H1 (cell line): ENCODE results near the gene TMEM63A. TPM values are rescaled to one million over a fixed set of nuclear protein-coding genes. Genes with fewer than 3 reads are reported as not detected.

Experiments
- BRCA1 ChIP-seq: IDR thresholded peaks from 2 replicates; pipeline ENCODE4 v1.6.1; 2012; ENCODE audit warnings: low read depth, low read length, improper control_type of control experiment
- CHD2 ChIP-seq: IDR thresholded peaks from 2 replicates; pipeline ENCODE4 v1.6.1; 2012; ENCODE audit warnings: low read length, improper control_type of control experiment
- POLR2AphosphoS5 ChIP-seq: IDR thresholded peaks from 2 replicates; pipeline ENCODE4 v1.6.1; 2011; ENCODE audit warnings: low read depth, low read length
- POU5F1 ChIP-seq: IDR thresholded peaks from 2 replicates; pipeline ENCODE4 v1.6.1; 2011; ENCODE audit warnings: low read depth, mild to moderate bottlenecking, low read length, moderate library complexity
- SRF ChIP-seq: IDR thresholded peaks from 2 replicates; pipeline ENCODE4 v1.6.1; 2011; ENCODE audit warnings: mild to moderate bottlenecking, low read depth, low read length, moderate library complexity
- YY1 ChIP-seq: IDR thresholded peaks from 2 replicates; pipeline ENCODE4 v1.6.1; 2011; ENCODE audit warnings: low read depth, mild to moderate bottlenecking, low read length
- polyA plus RNA-seq, 7 experiments: library from polyadenylated mRNA; depleted of rRNA in 3 of 7; stranded (reverse) in 5 of 7; unstranded in 2 of 7; fragments of >200 nt in 5 of 7; fragments of 200-250 nt in 2 of 7; gene quantifications; 1 replicate in 5 of 7; 2 replicates in 1 of 7; 4 replicates in 1 of 7; pipeline versions ENCODE4 v1.2.1 to v1.2.3, GENCODE V29; 2011 to 2013; ENCODE audit warnings: missing spikeins in 2 of 7, mixed read lengths in 2 of 7
- total RNA-seq: library from RNA; stranded (reverse); fragmentation: NEBNext Ultra II Directional; extraction: Animal tissue kit (Norgen Biotek cat#: 25700); gene quantifications from 2 replicates; pipeline ENCODE4 v1.2.1, GENCODE V29; 2021
- TF ChIP-seq, protein P1 (sequence below): IDR thresholded peaks from 2 replicates; pipeline ENCODE4 v1.6.1; 2012; ENCODE audit warnings: inconsistent platforms

TMEM63A gene
- total and polyA plus RNA-seq, 2 of the 8 experiments (the other 6 are each of a cell fraction or from before 2014, with no cell fraction given): 26.1 to 55.4 TPM

DNA sequence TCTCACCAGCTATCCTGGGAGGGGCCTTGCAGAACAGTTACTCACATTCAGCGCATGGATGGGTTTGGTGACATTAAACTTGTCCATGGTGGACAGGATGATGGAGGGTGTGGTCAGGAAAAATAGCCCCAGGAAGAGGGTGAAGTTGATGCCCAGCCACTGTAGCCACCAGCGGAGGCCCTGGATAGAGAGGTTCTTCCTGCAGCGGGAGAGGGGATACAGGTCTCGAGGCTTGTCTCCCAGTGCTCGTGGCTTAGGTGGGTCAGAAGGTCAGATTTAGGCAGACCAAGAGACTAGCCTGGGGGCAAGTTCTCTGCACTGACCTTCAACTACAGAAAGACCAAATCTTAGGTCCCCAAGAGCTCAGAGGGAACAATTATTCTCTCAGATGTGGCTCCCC is 23.0 kb downstream of the TMEM63A start (continued):
- TF ChIP-seq, protein P1, sequence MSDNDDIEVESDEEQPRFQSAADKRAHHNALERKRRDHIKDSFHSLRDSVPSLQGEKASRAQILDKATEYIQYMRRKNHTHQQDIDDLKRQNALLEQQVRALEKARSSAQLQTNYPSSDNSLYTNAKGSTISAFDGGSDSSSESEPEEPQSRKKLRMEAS: no peak
- TF ChIP-seq SRF (no peak), CHD2 (no peak), POU5F1 (no peak), YY1 (no peak), BRCA1 (no peak), POLR2AphosphoS5 (no peak)
- TF ChIP-seq, all 59 proteins: peak for 0
